ENCODE measurements around the gene CUL7. TPM values are rescaled to one million over a fixed set of nuclear protein-coding genes. Genes with fewer than 3 reads are reported as not detected.

Gene CUL7
- total RNA-seq, 1 experiment from 2014 or later: 22.8 TPM

DNA sequence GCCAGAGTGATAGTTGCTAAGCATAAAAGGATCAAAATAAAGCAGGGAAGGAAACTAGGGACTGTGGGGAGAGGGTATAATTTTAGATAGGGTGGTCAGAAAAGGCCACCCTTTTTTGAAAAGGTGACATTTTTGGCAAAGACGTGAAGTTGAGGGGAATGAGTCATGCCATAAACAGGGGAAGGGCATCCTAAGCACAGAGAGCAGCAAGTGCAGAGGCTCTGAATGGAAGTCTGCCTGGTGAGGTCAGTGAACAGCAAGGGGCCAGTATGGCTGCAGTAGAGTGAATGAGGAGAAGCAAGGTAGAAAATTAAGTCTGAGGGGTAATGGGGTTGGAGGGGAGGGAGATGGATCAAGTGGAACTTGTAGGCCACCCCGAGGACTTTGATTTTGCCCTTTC is 8.2 kb upstream of the CUL7 start:
- H3F3A ChIP-seq (ENCODE audit: insufficient read depth, low read depth): peaks cover 12% of the 10 kb centered on the region; the same call in 1 of the 2 replicates
- H3K9me2 ChIP-seq (ENCODE audit: insufficient read depth): no peaks in the 10 kb centered on the region
- H3K4me2 ChIP-seq: no peak overlapping the region; the same call in 1 of the 2 replicates
- H3K27me3 ChIP-seq (ENCODE audit: insufficient read depth, low read depth): no peaks in the 10 kb centered on the region
- intact Hi-C loops (cut with micrococcal nuclease; ENCODE audit: unreplicated experiment): no loop called here
- no peak for DNase-seq
- no TSS peak for BruUV-seq (replicated peaks)
- no peak overlapping the region for H3K27ac ChIP-seq
- H3K79me2 ChIP-seq (ENCODE audit: low read depth): peaks cover 32% of the 10 kb centered on the region
- no peaks in the 10 kb centered on the region for H4K20me1 ChIP-seq (ENCODE audit: insufficient read depth)
- ChIA-PET CTCF (no interaction called here), POLR2A (ENCODE audit: unreplicated experiment) (no interaction called here)
- no peaks in the 10 kb centered on the region; the same call in 1 of the 2 replicates for H3K36me3 ChIP-seq (ENCODE audit: low read depth)
- H2AFZ ChIP-seq: no peak overlapping the region
- H3K4me1 ChIP-seq (replicated peaks; ENCODE audit: insufficient read depth): peaks cover 22% of the 10 kb centered on the region
- TF ChIP-seq, protein P1, sequence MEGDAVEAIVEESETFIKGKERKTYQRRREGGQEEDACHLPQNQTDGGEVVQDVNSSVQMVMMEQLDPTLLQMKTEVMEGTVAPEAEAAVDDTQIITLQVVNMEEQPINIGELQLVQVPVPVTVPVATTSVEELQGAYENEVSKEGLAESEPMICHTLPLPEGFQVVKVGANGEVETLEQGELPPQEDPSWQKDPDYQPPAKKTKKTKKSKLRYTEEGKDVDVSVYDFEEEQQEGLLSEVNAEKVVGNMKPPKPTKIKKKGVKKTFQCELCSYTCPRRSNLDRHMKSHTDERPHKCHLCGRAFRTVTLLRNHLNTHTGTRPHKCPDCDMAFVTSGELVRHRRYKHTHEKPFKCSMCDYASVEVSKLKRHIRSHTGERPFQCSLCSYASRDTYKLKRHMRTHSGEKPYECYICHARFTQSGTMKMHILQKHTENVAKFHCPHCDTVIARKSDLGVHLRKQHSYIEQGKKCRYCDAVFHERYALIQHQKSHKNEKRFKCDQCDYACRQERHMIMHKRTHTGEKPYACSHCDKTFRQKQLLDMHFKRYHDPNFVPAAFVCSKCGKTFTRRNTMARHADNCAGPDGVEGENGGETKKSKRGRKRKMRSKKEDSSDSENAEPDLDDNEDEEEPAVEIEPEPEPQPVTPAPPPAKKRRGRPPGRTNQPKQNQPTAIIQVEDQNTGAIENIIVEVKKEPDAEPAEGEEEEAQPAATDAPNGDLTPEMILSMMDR (conservative IDR thresholded peaks at IDR 0.05): no peak
- TF ChIP-seq EZH2 (IDR thresholded peaks at IDR 0.05; ENCODE audit: low read depth): no peak
- no peaks in the 10 kb centered on the region for H3K9me3 ChIP-seq (ENCODE audit: insufficient read depth, low read depth)
- no peak overlapping the region for H3K4me3 ChIP-seq

DNA sequence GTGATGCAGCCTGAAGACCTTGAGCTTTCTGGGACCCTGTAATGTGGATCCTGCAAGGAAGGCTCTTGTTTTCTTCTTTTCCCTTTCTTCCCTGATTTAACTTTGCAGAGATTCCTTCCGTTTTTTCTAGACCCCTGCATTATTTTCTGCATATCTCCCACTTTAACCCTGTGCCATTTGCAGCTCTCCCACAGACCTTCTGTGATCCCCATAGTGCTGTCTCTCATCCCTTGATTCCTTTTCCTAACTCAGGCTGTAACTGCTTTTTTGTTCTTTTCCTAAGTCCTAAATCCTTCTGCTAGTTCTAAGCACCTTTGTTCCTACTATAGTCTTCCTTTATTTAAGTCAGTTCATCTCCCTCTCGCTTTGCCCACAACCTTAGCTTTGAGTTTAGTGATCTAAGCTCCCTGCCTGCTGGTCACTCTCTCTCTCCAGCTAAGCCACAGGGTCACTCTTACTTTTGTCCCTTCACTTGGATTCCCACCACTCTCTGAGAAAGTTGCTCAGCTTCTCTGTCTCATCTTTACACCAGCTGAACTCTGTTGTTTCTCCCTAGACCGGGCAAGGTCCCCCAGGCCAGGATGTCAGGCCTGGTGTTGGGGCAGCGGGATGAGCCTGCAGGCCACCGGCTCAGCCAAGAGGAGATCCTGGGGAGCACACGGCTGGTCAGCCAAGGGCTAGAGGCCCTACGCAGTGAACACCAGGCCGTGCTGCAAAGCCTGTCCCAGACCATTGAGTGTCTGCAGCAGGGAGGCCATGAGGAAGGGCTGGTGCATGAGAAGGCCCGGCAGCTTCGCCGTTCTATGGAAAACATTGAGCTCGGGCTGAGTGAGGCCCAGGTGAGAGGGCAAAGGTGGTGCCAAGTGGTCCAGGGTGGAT is 7.3 kb upstream of the CUL7 start:
- ChIA-PET POLR2A (ENCODE audit: unreplicated experiment) (interaction anchor here (0.6 to 0.7 kb wide), 4 partner anchors 15 to 1024 kb away, joined by 3 to 5 read pairs (median 4); partner anchors contain the start of gene PTK7), CTCF (interaction anchor here (0.6 kb wide), 1 partner anchor 83 kb away, joined by 3 read pairs; no protein-coding TSS in a partner anchor)
- Histone ChIP-seq H3K4me3 (peak overlapping the region; percentile 80), H3K4me2 (peak overlapping the region; percentile 86), H3K9me3 (ENCODE audit: insufficient read depth, low read depth) (no peaks in the 10 kb centered on the region), H3K4me1 (replicated peaks; ENCODE audit: insufficient read depth) (peaks cover 22% of the 10 kb centered on the region), H3K27ac (peak overlapping the region; percentile 61), H4K20me1 (ENCODE audit: insufficient read depth) (no peaks in the 10 kb centered on the region), H3F3A (ENCODE audit: insufficient read depth, low read depth) (peaks cover 15% of the 10 kb centered on the region; the same call in 1 of the 2 replicates), H3K79me2 (ENCODE audit: low read depth) (peaks cover 32% of the 10 kb centered on the region), H3K27me3 (ENCODE audit: insufficient read depth, low read depth) (no peaks in the 10 kb centered on the region), H3K9me2 (ENCODE audit: insufficient read depth) (no peaks in the 10 kb centered on the region), H3K36me3 (ENCODE audit: low read depth) (no peaks in the 10 kb centered on the region; the same call in 1 of the 2 replicates), H2AFZ (no peak overlapping the region)
- no peak for TF ChIP-seq EZH2 (IDR thresholded peaks at IDR 0.05; ENCODE audit: low read depth)
- TF ChIP-seq, protein P1 (conservative IDR thresholded peaks at IDR 0.05): no peak
- DNase-seq: no peak
- TSS peak; percentile 38 for BruUV-seq (replicated peaks)
- intact Hi-C loops (cut with micrococcal nuclease; ENCODE audit: unreplicated experiment): no loop called here

DNA sequence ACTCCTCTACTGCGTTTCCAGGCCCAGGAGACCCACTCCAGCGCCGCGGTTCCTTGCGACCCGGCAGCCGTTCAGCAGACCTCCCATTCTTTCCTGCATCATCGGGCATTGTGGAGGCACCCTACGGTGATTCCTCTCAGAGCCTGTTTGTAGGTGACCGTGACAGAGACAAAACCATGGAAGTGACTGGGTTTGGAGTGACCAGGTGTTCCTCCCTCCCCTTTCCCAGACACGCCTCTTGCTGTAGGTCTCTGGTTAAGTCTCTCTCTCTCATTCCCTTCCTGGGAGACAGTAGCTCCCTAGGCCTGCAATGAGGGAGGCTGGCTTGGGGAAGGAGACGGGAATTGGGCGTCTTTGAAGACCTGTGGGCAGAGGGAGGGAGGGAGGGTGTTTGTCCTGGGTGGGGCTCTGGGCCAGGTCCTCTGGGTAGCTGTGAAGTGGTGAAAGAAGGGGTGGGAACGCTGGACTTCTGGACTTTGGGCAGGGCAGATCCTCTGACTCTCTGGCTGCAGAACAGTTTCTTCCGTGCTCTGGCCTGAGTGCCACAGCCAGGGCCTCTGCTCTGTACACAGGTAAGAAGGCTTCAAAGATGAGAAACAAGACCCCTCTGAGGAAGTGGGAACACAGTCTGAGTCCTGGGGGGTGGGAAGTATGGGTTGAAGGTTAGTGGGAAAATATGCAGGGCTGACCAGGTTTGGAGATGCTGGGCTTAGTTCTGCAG is 6.5 kb upstream of the CUL7 start:
- POLR2A ChIA-PET (ENCODE audit: unreplicated experiment): interaction anchor here (0.6 to 1.1 kb wide), 6 partner anchors 16 to 1025 kb away, joined by 3 to 6 read pairs (median 4); partner anchors contain the start of genes CNPY3 and PTK7
- Histone ChIP-seq H3K4me2 (peak overlapping the region; percentile 86), H3K9me3 (ENCODE audit: insufficient read depth, low read depth) (no peaks in the 10 kb centered on the region), H3K4me3 (peak overlapping the region; percentile 80), H3K27me3 (ENCODE audit: insufficient read depth, low read depth) (no peaks in the 10 kb centered on the region), H3K36me3 (ENCODE audit: low read depth) (no peaks in the 10 kb centered on the region; the same call in 1 of the 2 replicates), H3K4me1 (replicated peaks; ENCODE audit: insufficient read depth) (peaks cover 22% of the 10 kb centered on the region), H3K27ac (peak overlapping the region; percentile 61), H3K79me2 (ENCODE audit: low read depth) (peaks cover 32% of the 10 kb centered on the region), H4K20me1 (ENCODE audit: insufficient read depth) (no peaks in the 10 kb centered on the region), H3K9me2 (ENCODE audit: insufficient read depth) (no peaks in the 10 kb centered on the region), H2AFZ (peak overlapping the region; percentile 87), H3F3A (ENCODE audit: insufficient read depth, low read depth) (peaks cover 19% of the 10 kb centered on the region; the same call in 1 of the 2 replicates)
- no peak for TF ChIP-seq EZH2 (IDR thresholded peaks at IDR 0.05; ENCODE audit: low read depth)
- TF ChIP-seq, protein P1 (conservative IDR thresholded peaks at IDR 0.05): no peak
- intact Hi-C loops (cut with micrococcal nuclease; ENCODE audit: unreplicated experiment): no loop called here
- CTCF ChIA-PET: interaction anchor here (0.6 to 1.2 kb wide), 2 partner anchors 84 kb away, joined by 3 to 4 read pairs; no protein-coding TSS in a partner anchor
- DNase-seq: peak; percentile 62 to 74
- BruUV-seq (replicated peaks): no TSS peak

All from PC-9 (cell line).